Loucy (cell line): ENCODE data around the gene GPN1.
A peak's percentile ranks its signal among the peaks of the same experiment; 100 is the strongest.

Experiments used
- H2AFZ ChIP-seq: fragments of 200-600 bp; sonication (generic); 2 replicates; pipeline ENCODE4 v1.6.0; 2016; ENCODE audit warnings: antibody characterized with exemption, mild to moderate bottlenecking, low read length, moderate library complexity
- H3F3A ChIP-seq: fragments of 200-600 bp; 2 replicates; pipeline ENCODE4 v1.6.0; 2016; ENCODE audit warnings: antibody characterized with exemption, low read depth, mild to moderate bottlenecking
- H3K27me3 ChIP-seq: fragments of 200-600 bp; sonication (generic); 2 replicates; pipeline ENCODE4 v1.6.1; 2014; ENCODE audit warnings: low read length, mild to moderate bottlenecking; ENCODE audit not compliant: insufficient read depth, poor library complexity, severe bottlenecking
- H3K36me3 ChIP-seq: fragments of 200-600 bp; sonication (generic); 2 replicates; pipeline ENCODE4 v1.6.1; 2016; ENCODE audit warnings: low read length; ENCODE audit not compliant: insufficient read depth
- H3K4me1 ChIP-seq: fragments of 200-600 bp; sonication (generic); 2 replicates; pipeline ENCODE4 v1.5.1; 2014; ENCODE audit warnings: low read length, mild to moderate bottlenecking; ENCODE audit not compliant: insufficient read depth, poor library complexity, severe bottlenecking
- H3K4me2 ChIP-seq: fragments of 200-600 bp; sonication (generic); 2 replicates; pipeline ENCODE4 v1.6.0; 2014; ENCODE audit warnings: antibody characterized with exemption, low read length, low read depth, mild to moderate bottlenecking; ENCODE audit not compliant: poor library complexity, severe bottlenecking
- H3K4me3 ChIP-seq: fragments of 200-600 bp; sonication (generic); 2 replicates; pipeline ENCODE4 v1.5.1; 2014; ENCODE audit warnings: low read length, mild to moderate bottlenecking, mixed read lengths; ENCODE audit not compliant: poor library complexity, severe bottlenecking
- H3K79me2 ChIP-seq: fragments of 200-600 bp; sonication (generic); 2 replicates; pipeline ENCODE4 v1.6.1; 2014; ENCODE audit warnings: low read length; ENCODE audit not compliant: insufficient read depth
- H3K9ac ChIP-seq: fragments of 200-600 bp; sonication (generic); 2 replicates; pipeline ENCODE4 v1.6.0; 2014; ENCODE audit warnings: mild to moderate bottlenecking, low read depth, low read length, moderate library complexity; ENCODE audit not compliant: poor library complexity, severe bottlenecking
- H3K9me2 ChIP-seq: fragments of 200-600 bp; sonication (generic); replicated peaks from 2 replicates; pipeline ENCODE4 v1.6.1; 2016; ENCODE audit warnings: low read depth, low read length, mixed read lengths
- H3K9me3 ChIP-seq: fragments of 200-600 bp; sonication (generic); 2 replicates; pipeline ENCODE4 v1.6.1; 2014; ENCODE audit warnings: mild to moderate bottlenecking, antibody characterized with exemption, low read length, low read depth; ENCODE audit not compliant: insufficient read depth
- H4K20me1 ChIP-seq: fragments of 200-600 bp; sonication (generic); 2 replicates; pipeline ENCODE4 v1.6.0; 2014; ENCODE audit warnings: antibody characterized with exemption, low read length, mild to moderate bottlenecking; ENCODE audit not compliant: insufficient read depth, poor library complexity, severe bottlenecking
- EZH2phosphoT487 ChIP-seq: fragments of 200-600 bp; IDR thresholded peaks from 2 replicates; pipeline ENCODE4 v1.6.1; 2018; ENCODE audit warnings: antibody characterized with exemption, mild to moderate bottlenecking, moderate library complexity, borderline replicate concordance
- TF ChIP-seq, protein P1 (sequence below): fragments of 200-600 bp; sonication (generic); conservative IDR thresholded peaks from 2 replicates; pipeline ENCODE4 v1.5.1; 2014; ENCODE audit warnings: mild to moderate bottlenecking, antibody characterized with exemption, low read length

The GPN1 gene

DNA sequence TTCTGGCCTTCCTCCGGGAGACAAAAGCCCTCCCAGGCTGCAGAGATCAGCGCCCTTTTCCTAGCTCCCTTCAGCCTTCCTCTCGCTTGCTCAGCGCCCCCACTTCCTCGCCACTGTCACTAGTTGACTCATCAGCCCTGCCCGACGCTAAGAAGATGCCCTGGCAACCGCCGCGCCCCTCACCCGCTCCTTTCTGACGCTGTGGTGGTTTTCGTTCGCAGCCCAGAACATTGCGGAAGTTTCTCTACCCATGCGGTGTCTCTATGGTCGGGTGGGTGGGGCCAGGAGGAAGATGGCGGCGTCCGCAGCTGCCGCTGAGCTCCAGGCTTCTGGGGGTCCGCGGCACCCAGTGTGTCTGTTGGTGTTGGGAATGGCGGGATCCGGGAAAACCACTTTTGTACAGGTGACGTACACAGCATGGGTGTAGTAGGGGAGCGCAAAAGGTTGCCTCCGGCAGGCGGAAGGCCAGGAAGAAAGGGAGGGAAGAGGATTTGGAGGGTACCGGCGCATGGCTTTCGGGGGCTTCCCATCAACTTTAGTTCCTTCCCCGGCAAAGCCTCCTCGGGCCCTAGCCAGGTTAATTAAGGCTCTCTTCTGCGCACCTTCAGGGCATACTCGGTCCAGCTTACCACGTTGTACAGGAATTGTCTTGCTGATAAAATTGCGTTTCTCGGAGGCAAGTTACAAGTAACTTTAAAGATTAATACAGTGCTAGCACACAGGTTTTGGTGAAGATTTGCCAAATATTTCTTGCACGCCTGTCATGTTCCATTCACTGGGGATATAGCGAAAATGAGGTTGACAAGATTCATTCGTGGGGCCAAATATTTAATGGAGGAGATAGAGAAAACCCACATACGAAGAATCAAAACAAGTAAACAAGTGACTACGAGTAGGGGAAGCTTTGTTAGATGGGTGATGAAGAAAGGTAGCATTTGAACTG, at the start of gene GPN1, which contains the start of gene CCDC121:
Gene GPN1 (plus strand): TSS at position 284 of the 943 bp plus-strand sequence. CDS start 9 bp downstream, at position 293.
Gene CCDC121 (minus strand): TSS at position 246 of the 943 bp plus-strand sequence. CDS start 1,213 bp downstream, outside the sequence.
- H2AFZ ChIP-seq: peak within 1 kb of the TSS; percentile 97
- H3K4me2 ChIP-seq: peak within 1 kb of the TSS; percentile 83
- H4K20me1 ChIP-seq: no peaks in the 10 kb centered on the region
- peaks cover 16% of the 10 kb centered on the region; the same call in 1 of the 2 replicates for H3K36me3 ChIP-seq
- peaks cover 12% of the 10 kb centered on the region for H3K4me1 ChIP-seq
- TF ChIP-seq, protein P1, sequence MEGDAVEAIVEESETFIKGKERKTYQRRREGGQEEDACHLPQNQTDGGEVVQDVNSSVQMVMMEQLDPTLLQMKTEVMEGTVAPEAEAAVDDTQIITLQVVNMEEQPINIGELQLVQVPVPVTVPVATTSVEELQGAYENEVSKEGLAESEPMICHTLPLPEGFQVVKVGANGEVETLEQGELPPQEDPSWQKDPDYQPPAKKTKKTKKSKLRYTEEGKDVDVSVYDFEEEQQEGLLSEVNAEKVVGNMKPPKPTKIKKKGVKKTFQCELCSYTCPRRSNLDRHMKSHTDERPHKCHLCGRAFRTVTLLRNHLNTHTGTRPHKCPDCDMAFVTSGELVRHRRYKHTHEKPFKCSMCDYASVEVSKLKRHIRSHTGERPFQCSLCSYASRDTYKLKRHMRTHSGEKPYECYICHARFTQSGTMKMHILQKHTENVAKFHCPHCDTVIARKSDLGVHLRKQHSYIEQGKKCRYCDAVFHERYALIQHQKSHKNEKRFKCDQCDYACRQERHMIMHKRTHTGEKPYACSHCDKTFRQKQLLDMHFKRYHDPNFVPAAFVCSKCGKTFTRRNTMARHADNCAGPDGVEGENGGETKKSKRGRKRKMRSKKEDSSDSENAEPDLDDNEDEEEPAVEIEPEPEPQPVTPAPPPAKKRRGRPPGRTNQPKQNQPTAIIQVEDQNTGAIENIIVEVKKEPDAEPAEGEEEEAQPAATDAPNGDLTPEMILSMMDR: no peak
- TF ChIP-seq EZH2phosphoT487: no peak
- peak within 1 kb of the TSS; percentile 90 for H3K9ac ChIP-seq
- H3K4me3 ChIP-seq: peak within 1 kb of the TSS; percentile 93
- no peaks in the 10 kb centered on the region for H3K27me3 ChIP-seq
- no peaks in the 10 kb centered on the region for H3F3A ChIP-seq
- H3K79me2 ChIP-seq: peaks cover 26% of the 10 kb centered on the region
- no peaks in the 10 kb centered on the region for H3K9me3 ChIP-seq
- no peaks in the 10 kb centered on the region for H3K9me2 ChIP-seq

DNA sequence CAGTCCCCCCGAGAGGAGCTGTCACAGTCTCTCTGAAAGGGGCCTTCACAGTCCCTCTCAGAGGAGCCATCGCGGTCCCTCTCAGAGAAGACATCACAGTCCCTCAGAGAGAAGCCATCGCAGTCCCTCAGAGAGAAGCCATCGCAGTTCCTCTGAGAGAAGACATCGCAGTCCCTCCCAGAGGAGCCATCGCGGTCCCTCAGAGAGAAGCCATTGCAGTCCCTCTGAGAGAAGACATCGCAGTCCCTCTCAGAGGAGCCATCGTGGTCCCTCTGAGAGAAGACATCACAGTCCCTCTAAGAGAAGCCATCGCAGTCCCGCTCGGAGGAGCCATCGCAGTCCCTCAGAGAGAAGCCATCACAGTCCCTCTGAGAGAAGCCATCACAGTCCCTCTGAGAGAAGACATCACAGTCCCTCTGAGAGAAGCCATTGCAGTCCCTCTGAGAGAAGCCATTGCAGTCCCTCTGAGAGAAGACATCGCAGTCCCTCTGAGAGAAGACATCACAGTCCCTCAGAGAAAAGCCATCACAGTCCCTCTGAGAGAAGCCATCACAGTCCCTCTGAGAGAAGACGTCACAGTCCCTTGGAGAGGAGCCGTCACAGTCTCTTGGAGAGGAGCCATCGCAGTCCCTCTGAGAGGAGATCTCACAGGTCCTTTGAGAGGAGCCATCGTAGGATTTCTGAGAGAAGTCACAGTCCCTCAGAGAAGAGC, 47.3 kb upstream of the GPN1 start:
- H3K27me3 ChIP-seq: peaks cover 33% of the 10 kb centered on the region
- no peak overlapping the region for H3K9ac ChIP-seq
- TF ChIP-seq, protein P1: no peak
- H3K4me3 ChIP-seq: no peak overlapping the region
- no peak overlapping the region for H3K4me2 ChIP-seq
- H3K4me1 ChIP-seq: peaks cover 40% of the 10 kb centered on the region
- no peaks in the 10 kb centered on the region for H3K36me3 ChIP-seq
- no peak overlapping the region; the same call in 1 of the 2 replicates for H2AFZ ChIP-seq
- H3K9me3 ChIP-seq: peaks cover 6% of the 10 kb centered on the region; the same call in 1 of the 2 replicates
- H3K79me2 ChIP-seq: peaks cover 35% of the 10 kb centered on the region
- peaks cover 32% of the 10 kb centered on the region for H4K20me1 ChIP-seq
- no peaks in the 10 kb centered on the region for H3F3A ChIP-seq
- H3K9me2 ChIP-seq: no peaks in the 10 kb centered on the region

DNA sequence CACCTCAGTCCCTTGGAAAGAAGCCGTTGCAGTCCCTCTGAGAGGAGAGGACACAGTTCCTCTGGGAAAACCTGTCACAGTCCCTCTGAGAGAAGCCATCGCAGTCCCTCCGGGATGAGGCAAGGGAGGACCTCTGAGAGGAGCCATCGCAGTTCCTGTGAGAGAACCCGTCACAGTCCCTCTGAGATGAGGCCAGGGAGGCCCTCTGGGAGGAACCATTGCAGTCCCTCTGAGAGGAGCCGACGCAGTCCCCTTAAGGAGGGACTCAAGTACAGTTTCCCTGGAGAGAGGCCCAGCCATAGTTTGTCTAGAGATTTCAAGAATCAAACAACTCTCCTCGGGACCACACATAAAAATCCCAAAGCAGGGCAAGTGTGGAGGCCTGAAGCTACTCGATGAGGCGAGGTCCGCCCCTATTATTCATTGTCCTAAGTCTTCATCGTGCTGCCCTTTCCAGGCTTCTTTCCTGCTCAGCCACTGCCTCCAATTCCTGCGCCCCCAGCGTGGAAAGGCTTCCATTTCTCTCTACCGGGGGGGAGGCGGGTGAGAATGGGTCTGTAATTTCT, 46.6 kb upstream of the GPN1 start:
- Histone ChIP-seq H4K20me1 (peaks cover 39% of the 10 kb centered on the region), H3K36me3 (no peaks in the 10 kb centered on the region), H3K9ac (peak overlapping the region; percentile 97), H3K4me1 (peaks cover 46% of the 10 kb centered on the region), H3K9me2 (no peaks in the 10 kb centered on the region), H2AFZ (peak overlapping the region; percentile 96), H3K9me3 (0 out of 2 replicates have a peak, but pooled peaks cover 3% of the 10 kb centered on the region), H3F3A (no peaks in the 10 kb centered on the region), H3K4me2 (peak overlapping the region; percentile 94), H3K27me3 (peaks cover 33% of the 10 kb centered on the region), H3K79me2 (peaks cover 42% of the 10 kb centered on the region), H3K4me3 (peak overlapping the region; percentile 99)
- TF ChIP-seq, protein P1: no peak
- TF ChIP-seq EZH2phosphoT487: no peak
